Neural cell (in vitro differentiated cells): Measurements from ENCODE around the gene GABBR2. TPM values are rescaled to one million over a fixed set of nuclear protein-coding genes. Genes with fewer than 3 reads are reported as not detected.

Source experiments
- H2AFZ ChIP-seq: fragments of 200-600, 300-800 bp; sonication (generic), shearing (Covaris generic); 2 replicates; pipeline ENCODE4 v1.6.0; 2014; ENCODE audit warnings: low read depth, mild to moderate bottlenecking, antibody characterized with exemption, low read length, moderate library complexity
- H3F3A ChIP-seq: fragments of 200-600 bp; shearing (Covaris generic); 2 replicates; pipeline ENCODE4 v1.6.1; 2016; ENCODE audit warnings: mild to moderate bottlenecking, moderate library complexity, mixed read lengths, antibody characterized with exemption, low read length; ENCODE audit not compliant: insufficient read depth, poor library complexity, severe bottlenecking
- H3K27ac ChIP-seq: fragments of 200-600, 300-800 bp; sonication (generic), shearing (Covaris generic); 2 replicates; pipeline ENCODE4 v1.5.1; 2014; ENCODE audit warnings: mild to moderate bottlenecking, low read length, moderate library complexity
- H3K27me3 ChIP-seq: fragments of 300-800, 200-600 bp; sonication (generic), shearing (Covaris generic); 2 replicates; pipeline ENCODE4 v1.6.0; 2014; ENCODE audit warnings: mild to moderate bottlenecking, low read depth, low read length, moderate library complexity; ENCODE audit not compliant: insufficient read depth
- H3K36me3 ChIP-seq: fragments of 300-800, 200-600 bp; sonication (generic), shearing (Covaris generic); 2 replicates; pipeline ENCODE4 v1.5.1; 2014; ENCODE audit warnings: mild to moderate bottlenecking, antibody characterized with exemption, low read length, moderate library complexity; ENCODE audit not compliant: insufficient read depth
- H3K4me2 ChIP-seq: fragments of 300-800, 200-600 bp; sonication (generic), shearing (Covaris generic); 2 replicates; pipeline ENCODE4 v1.6.0; 2014; ENCODE audit warnings: mild to moderate bottlenecking, low read length
- H3K4me3 ChIP-seq: fragments of 300-800, 200-600 bp; sonication (generic), shearing (Covaris generic); 2 replicates; pipeline ENCODE4 v1.5.1; 2014; ENCODE audit warnings: mild to moderate bottlenecking, low read length, moderate library complexity
- H3K79me2 ChIP-seq: fragments of 200-600 bp; shearing (Covaris generic); replicated peaks from 2 replicates; pipeline ENCODE4 v1.6.0; 2014; ENCODE audit warnings: mild to moderate bottlenecking, low read length, moderate library complexity; ENCODE audit not compliant: insufficient read depth
- H3K9ac ChIP-seq: fragments of 300-800, 200-600 bp; sonication (generic), shearing (Covaris generic); 2 replicates; pipeline ENCODE4 v1.6.1; 2016; ENCODE audit warnings: mild to moderate bottlenecking, low read length, mixed read lengths
- H3K9me2 ChIP-seq: fragments of 200-600 bp; shearing (Covaris generic); 2 replicates; pipeline ENCODE4 v1.6.1; 2016; ENCODE audit warnings: mild to moderate bottlenecking, low read length, mixed read lengths; ENCODE audit not compliant: insufficient read depth
- H3K9me3 ChIP-seq: fragments of 200-600, 300-800 bp; sonication (generic), shearing (Covaris generic); 2 replicates; pipeline ENCODE4 v1.6.1; 2016; ENCODE audit warnings: mild to moderate bottlenecking, mixed run types, low read length, moderate library complexity, mixed read lengths
- H4K20me1 ChIP-seq: fragments of 200-600 bp; shearing (Covaris generic); 2 replicates; pipeline ENCODE4 v1.6.1; 2016; ENCODE audit warnings: mild to moderate bottlenecking, mixed run types; ENCODE audit not compliant: insufficient read depth
- CTCF ChIP-seq: fragments of 450-650 bp; IDR thresholded peaks from 2 replicates; pipeline ENCODE4 v1.5.1; 2014; ENCODE audit warnings: antibody characterized with exemption, mild to moderate bottlenecking, moderate library complexity; ENCODE audit not compliant: poor library complexity, severe bottlenecking
- EP300 ChIP-seq: fragments of 450-650 bp; conservative IDR thresholded peaks from 2 replicates; pipeline ENCODE4 v1.6.1; 2014; ENCODE audit warnings: antibody characterized with exemption, mild to moderate bottlenecking, moderate library complexity; ENCODE audit not compliant: poor library complexity, severe bottlenecking
- EZH2 ChIP-seq: fragments of 200-600, 300-800 bp; shearing (Covaris generic), sonication (generic); IDR thresholded peaks from 2 replicates; pipeline ENCODE4 v1.6.1; 2014; ENCODE audit warnings: antibody characterized with exemption, low read length, borderline replicate concordance, mild to moderate bottlenecking; ENCODE audit not compliant: insufficient read depth, poor library complexity, severe bottlenecking
- MXI1 ChIP-seq: fragments of 450-650 bp; conservative IDR thresholded peaks from 2 replicates; pipeline ENCODE4 v1.6.1; 2014; ENCODE audit warnings: antibody characterized with exemption, mild to moderate bottlenecking; ENCODE audit not compliant: poor library complexity, severe bottlenecking
- POLR2AphosphoS5 ChIP-seq: IDR thresholded peaks from 2 replicates; pipeline ENCODE4 v1.6.1; 2012
- RAD21 ChIP-seq: fragments of 450-650 bp; conservative IDR thresholded peaks from 2 replicates; pipeline ENCODE4 v1.6.1; 2014; ENCODE audit warnings: antibody characterized with exemption, mild to moderate bottlenecking, moderate library complexity
- REST ChIP-seq: IDR thresholded peaks from 2 replicates; pipeline ENCODE4 v1.6.1; 2012; ENCODE audit warnings: borderline replicate concordance
- SMC3 ChIP-seq: fragments of 450-650 bp; conservative IDR thresholded peaks from 2 replicates; pipeline ENCODE4 v1.6.1; 2014; ENCODE audit warnings: antibody characterized with exemption, mild to moderate bottlenecking, moderate library complexity; ENCODE audit not compliant: poor library complexity
- TAF1 ChIP-seq: IDR thresholded peaks from 2 replicates; pipeline ENCODE4 v1.6.1; 2012; ENCODE audit warnings: low read depth
- polyA plus RNA-seq: library from polyadenylated mRNA; depleted of rRNA; stranded (reverse); fragments of >200 nt; gene quantifications from 2 replicates; pipeline ENCODE4 v1.2.3, GENCODE V29; 2014

Gene GABBR2
- polyA plus RNA-seq, 1 donor from 2014 or later: 7.1 TPM

- Histone ChIP-seq H3K9me2 (no peaks in the 10 kb centered on the region), H3K4me3 (no peak overlapping the region), H3K27me3 (no peaks in the 10 kb centered on the region), H3K9ac (no peak overlapping the region), H3K27ac (no peak overlapping the region), H3K9me3 (no peaks in the 10 kb centered on the region), H3K36me3 (no peaks in the 10 kb centered on the region), H4K20me1 (no peaks in the 10 kb centered on the region), H3K79me2 (no peaks in the 10 kb centered on the region), H3K4me2 (no peak overlapping the region), H3F3A (no peaks in the 10 kb centered on the region), H2AFZ (no peak overlapping the region)
- TF ChIP-seq SMC3 (no peak), TAF1 (no peak), RAD21 (no peak), REST (no peak), MXI1 (no peak), CTCF (no peak)
Measured at GRCh38 chr9:98599566-98600216, 109.0 kb downstream of the GABBR2 start.

- Histone ChIP-seq H3F3A (no peaks in the 10 kb centered on the region), H3K27ac (no peak overlapping the region), H3K4me2 (no peak overlapping the region), H3K9me2 (no peaks in the 10 kb centered on the region), H3K36me3 (no peaks in the 10 kb centered on the region), H3K27me3 (no peaks in the 10 kb centered on the region), H3K9ac (no peak overlapping the region), H3K79me2 (no peaks in the 10 kb centered on the region), H3K4me3 (no peak overlapping the region), H4K20me1 (no peaks in the 10 kb centered on the region), H3K9me3 (no peaks in the 10 kb centered on the region), H2AFZ (no peak overlapping the region)
- no peak for TF ChIP-seq RAD21
- TF ChIP-seq SMC3: no peak
- no peak for TF ChIP-seq MXI1
- TF ChIP-seq TAF1: no peak
- TF ChIP-seq EZH2: no peak
- TF ChIP-seq REST: no peak
- no peak for TF ChIP-seq POLR2AphosphoS5
- no peak for TF ChIP-seq CTCF
- TF ChIP-seq EP300: no peak
Measured at GRCh38 chr9:98598861-98599260, 109.9 kb downstream of the GABBR2 start.
